Iris pigment epithelial cell (primary cell): ENCODE data around the gene MAGEA2B.
"Not testable (repeated sequence)": the region's sequence is repeated elsewhere in the genome, so short reads cannot be mapped to it uniquely, and the experiment has no call there.

ENCODE experiments used
- DNase-seq: peaks from one replicate; pipeline ENCODE4 v3.0.0-alpha.2; 2011; ENCODE audit warnings: low read depth

The MAGEA2B gene

GRCh38 chrX:152713815-152714787, at the start of gene MAGEA2B:
Gene MAGEA2B, plus strand, starts transcription at chrX:152714628. Its CDS starts 2,479 bp downstream, at chrX:152717107.
- DNase-seq, result not testable (repeated sequence)

GRCh38 chrX:152674135-152674534, 40.3 kb upstream of the MAGEA2B start:
- no peak for DNase-seq

GRCh38 chrX:152674652-152675051, 39.8 kb upstream of the MAGEA2B start:
- DNase-seq, result not testable (repeated sequence)

- DNase-seq, result not testable (repeated sequence)
Measured at GRCh38 chrX:152681012-152681411, 33.4 kb upstream of the MAGEA2B start.

GRCh38 chrX:152697952-152698931, 16.2 kb upstream of the MAGEA2B start, which contains the start of gene MAGEA3:
Gene MAGEA3, plus strand, starts transcription at chrX:152698794. Its CDS starts 2,039 bp downstream, at chrX:152700833.
- not testable (repeated sequence) for DNase-seq

GRCh38 chrX:152700390-152700789, 14.0 kb upstream of the MAGEA2B start:
- not testable (repeated sequence) for DNase-seq

- not testable (repeated sequence) for DNase-seq
Measured at GRCh38 chrX:152706500-152706899, 7.9 kb upstream of the MAGEA2B start.

- not testable (repeated sequence) for DNase-seq
Measured at GRCh38 chrX:152709173-152709572, 5.3 kb upstream of the MAGEA2B start, which contains the start of gene CSAG2. Gene CSAG2, minus strand, starts transcription at chrX:152709273. Its CDS starts 161 bp downstream, at chrX:152709112.

GRCh38 chrX:152713195-152713594, 1.2 kb upstream of the MAGEA2B start:
- not testable (repeated sequence) for DNase-seq

- DNase-seq, result no peak
Measured at GRCh38 chrX:152725409-152725808, 11.0 kb downstream of the MAGEA2B start.

GRCh38 chrX:152733261-152733975, 19.0 kb downstream of the MAGEA2B start, which contains the start of the genes CSAG1 and MAGEA12:
Gene CSAG1, minus strand, starts transcription at chrX:152733721. Its CDS starts 1,261 bp downstream, at chrX:152732460.
Gene MAGEA12, plus strand, starts transcription at chrX:152733757. Its CDS starts 2,405 bp downstream, at chrX:152736162.
- DNase-seq, result no peak

GRCh38 chrX:152734143-152734858, 19.9 kb downstream of the MAGEA2B start:
- DNase-seq, result not testable (repeated sequence)

- DNase-seq, result no peak
Measured at GRCh38 chrX:152735101-152735500, 20.7 kb downstream of the MAGEA2B start.

GRCh38 chrX:152735860-152736511, 21.6 kb downstream of the MAGEA2B start:
- no peak for DNase-seq

- not testable (repeated sequence) for DNase-seq
Measured at GRCh38 chrX:152736528-152736927, 22.1 kb downstream of the MAGEA2B start.

- no peak for DNase-seq
Measured at GRCh38 chrX:152738560-152738959, 24.1 kb downstream of the MAGEA2B start.

GRCh38 chrX:152753686-152754650, 39.5 kb downstream of the MAGEA2B start, which contains the start of gene MAGEA2:
Gene MAGEA2, minus strand, starts transcription at chrX:152753842. Its CDS starts 2,479 bp downstream, at chrX:152751363.
- not testable (repeated sequence) for DNase-seq

GRCh38 chrX:152754871-152755270, 40.4 kb downstream of the MAGEA2B start:
- not testable (repeated sequence) for DNase-seq
